ENCODE measurements around the gene FST. TPM values are rescaled to one million over a fixed set of nuclear protein-coding genes. Genes with fewer than 3 reads are reported as not detected.

FST gene
- total RNA-seq, 1 experiment from 2014 or later: 19.4 TPM

DNA sequence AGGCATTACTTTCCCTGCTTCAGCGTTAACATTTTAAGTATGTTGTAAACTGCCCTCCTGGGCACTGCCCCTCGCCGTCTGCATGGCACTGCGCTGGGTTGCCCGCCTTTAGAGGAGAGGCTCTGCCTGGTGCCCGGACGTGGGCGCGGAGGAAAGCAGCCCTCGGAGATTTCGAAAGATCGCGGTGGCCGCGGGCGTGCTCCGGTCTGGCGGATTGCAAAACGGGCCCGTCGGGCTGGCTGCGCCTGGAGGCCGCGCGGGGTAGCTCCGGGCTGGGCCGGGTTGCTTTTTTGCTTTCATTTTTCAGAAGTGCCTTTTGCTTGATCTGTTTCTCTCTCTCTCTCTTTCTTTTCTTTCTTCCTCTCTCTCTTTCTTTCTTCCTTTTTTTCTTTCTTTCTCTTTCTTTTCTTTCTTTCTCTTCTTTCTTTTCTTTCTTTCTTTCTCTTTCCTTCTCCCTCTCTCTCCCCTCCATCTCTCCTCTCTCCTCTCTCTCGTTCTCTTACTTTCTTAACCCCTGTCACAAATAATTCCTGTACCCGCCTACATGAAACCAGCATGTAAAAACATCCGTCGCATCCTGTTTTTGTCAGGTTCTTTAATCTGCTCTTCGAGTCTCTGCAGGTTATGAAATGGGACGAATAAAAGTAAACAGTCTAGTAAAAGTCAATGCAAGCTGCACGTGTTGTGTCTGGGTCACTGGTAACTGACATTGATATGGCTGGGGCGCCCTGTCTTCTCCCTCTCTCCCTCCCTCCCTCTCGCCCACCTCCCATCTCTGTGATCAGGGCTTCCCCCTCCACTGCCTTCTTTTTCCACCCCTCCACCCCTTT, 1.7 kb downstream of the FST start:
- CTCF ChIA-PET: interaction anchor here (0.5 to 1.1 kb wide), 5 partner anchors 220 to 1654 kb away, joined by 3 to 8 read pairs (median 3); no protein-coding TSS in a partner anchor
- peak overlapping the region; percentile 77 for H3K27ac Mint-ChIP-seq (ENCODE audit: unreplicated experiment)
- BruUV-seq (replicated peaks): no TSS peak
- TF ChIP-seq, protein P1, sequence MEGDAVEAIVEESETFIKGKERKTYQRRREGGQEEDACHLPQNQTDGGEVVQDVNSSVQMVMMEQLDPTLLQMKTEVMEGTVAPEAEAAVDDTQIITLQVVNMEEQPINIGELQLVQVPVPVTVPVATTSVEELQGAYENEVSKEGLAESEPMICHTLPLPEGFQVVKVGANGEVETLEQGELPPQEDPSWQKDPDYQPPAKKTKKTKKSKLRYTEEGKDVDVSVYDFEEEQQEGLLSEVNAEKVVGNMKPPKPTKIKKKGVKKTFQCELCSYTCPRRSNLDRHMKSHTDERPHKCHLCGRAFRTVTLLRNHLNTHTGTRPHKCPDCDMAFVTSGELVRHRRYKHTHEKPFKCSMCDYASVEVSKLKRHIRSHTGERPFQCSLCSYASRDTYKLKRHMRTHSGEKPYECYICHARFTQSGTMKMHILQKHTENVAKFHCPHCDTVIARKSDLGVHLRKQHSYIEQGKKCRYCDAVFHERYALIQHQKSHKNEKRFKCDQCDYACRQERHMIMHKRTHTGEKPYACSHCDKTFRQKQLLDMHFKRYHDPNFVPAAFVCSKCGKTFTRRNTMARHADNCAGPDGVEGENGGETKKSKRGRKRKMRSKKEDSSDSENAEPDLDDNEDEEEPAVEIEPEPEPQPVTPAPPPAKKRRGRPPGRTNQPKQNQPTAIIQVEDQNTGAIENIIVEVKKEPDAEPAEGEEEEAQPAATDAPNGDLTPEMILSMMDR (IDR thresholded peaks at IDR 0.05; ENCODE audit: unreplicated experiment): no peak
- DNase-seq: peak; percentile 80
- H3K9me3 Mint-ChIP-seq (ENCODE audit: low read depth, unreplicated experiment): no peaks in the 10 kb centered on the region
- intact Hi-C loops (cut with micrococcal nuclease; ENCODE audit: unreplicated experiment): no loop called here
- no peaks in the 10 kb centered on the region for H3K27me3 Mint-ChIP-seq (ENCODE audit: unreplicated experiment)
- H3K4me3 Mint-ChIP-seq (ENCODE audit: low read depth, unreplicated experiment): peak overlapping the region; percentile 78
- peaks cover 5% of the 10 kb centered on the region for H3K4me1 Mint-ChIP-seq (ENCODE audit: low read depth, unreplicated experiment)
- H3K36me3 Mint-ChIP-seq (ENCODE audit: insufficient read depth, unreplicated experiment): peaks cover 62% of the 10 kb centered on the region

DNA sequence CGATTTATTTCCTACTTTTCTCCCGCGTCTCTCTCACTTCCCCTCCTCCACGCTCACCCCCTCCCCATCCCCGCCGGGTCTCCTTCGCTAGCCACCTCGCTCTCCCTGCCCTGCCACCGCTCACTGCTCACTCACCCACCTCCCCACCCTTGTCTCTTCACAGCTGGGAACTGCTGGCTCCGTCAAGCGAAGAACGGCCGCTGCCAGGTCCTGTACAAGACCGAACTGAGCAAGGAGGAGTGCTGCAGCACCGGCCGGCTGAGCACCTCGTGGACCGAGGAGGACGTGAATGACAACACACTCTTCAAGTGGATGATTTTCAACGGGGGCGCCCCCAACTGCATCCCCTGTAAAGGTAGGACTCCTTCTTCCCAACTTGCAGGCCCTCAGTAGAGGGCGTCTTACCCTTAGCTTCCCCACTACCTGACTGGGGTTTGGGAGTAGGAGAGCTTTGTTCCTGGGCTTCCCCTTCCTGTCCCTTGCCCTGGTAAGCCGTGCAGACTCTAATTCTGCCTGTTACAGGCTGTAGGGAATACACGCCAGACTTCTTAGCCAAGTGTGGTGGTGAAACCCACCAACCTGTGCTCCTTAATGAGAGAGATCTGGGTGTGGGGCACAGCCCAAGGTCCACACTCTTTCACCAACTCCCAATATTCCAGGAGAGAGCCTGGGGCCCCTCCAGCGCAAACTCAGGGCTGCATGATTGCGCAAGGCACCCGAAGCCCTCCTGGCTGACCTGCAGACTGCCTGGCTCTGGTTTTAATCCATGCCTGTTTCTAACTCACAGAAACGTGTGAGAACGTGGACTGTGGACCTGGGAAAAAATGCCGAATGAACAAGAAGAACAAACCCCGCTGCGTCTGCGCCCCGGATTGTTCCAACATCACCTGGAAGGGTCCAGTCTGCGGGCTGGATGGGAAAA, 2.5 kb downstream of the FST start:
- Mint-ChIP-seq H3K9me3 (ENCODE audit: low read depth, unreplicated experiment) (no peaks in the 10 kb centered on the region), H3K36me3 (ENCODE audit: insufficient read depth, unreplicated experiment) (peaks cover 62% of the 10 kb centered on the region), H3K4me3 (ENCODE audit: low read depth, unreplicated experiment) (peak overlapping the region; percentile 78), H3K4me1 (ENCODE audit: low read depth, unreplicated experiment) (peaks cover 5% of the 10 kb centered on the region), H3K27me3 (ENCODE audit: unreplicated experiment) (no peaks in the 10 kb centered on the region), H3K27ac (ENCODE audit: unreplicated experiment) (peak overlapping the region; percentile 77)
- intact Hi-C loops (cut with micrococcal nuclease; ENCODE audit: unreplicated experiment): no loop called here
- CTCF ChIA-PET: interaction anchor here (0.6 to 1.1 kb wide), 3 partner anchors 221 to 746 kb away, joined by 3 to 8 read pairs (median 3); no protein-coding TSS in a partner anchor
- TF ChIP-seq, protein P1 (IDR thresholded peaks at IDR 0.05; ENCODE audit: unreplicated experiment): peak; percentile 34
- DNase-seq: peak; percentile 45
- BruUV-seq (replicated peaks): no TSS peak

DNA sequence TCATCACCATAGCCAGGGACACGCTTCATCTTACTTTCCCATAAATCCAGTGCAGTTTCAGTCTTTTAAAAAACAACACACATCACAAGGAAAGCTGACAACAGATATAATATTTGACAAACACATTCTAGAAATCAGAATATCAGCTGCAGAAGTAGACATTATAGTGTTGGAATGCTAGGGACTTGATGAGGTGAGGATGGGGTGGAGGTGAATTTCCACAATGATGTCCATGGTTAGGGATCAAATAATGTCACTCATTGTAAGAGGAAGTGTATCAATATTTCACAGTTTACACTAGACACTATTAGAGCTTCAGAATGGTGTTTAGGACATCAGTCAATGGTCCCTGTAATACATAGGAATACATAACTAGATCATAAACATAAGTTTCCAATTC, 7.0 kb downstream of the FST start:
- no TSS peak for BruUV-seq (replicated peaks)
- Mint-ChIP-seq H3K4me1 (ENCODE audit: low read depth, unreplicated experiment) (peaks cover 2% of the 10 kb centered on the region), H3K4me3 (ENCODE audit: low read depth, unreplicated experiment) (no peak overlapping the region), H3K9me3 (ENCODE audit: low read depth, unreplicated experiment) (no peaks in the 10 kb centered on the region), H3K27me3 (ENCODE audit: unreplicated experiment) (no peaks in the 10 kb centered on the region), H3K36me3 (ENCODE audit: insufficient read depth, unreplicated experiment) (peaks cover 21% of the 10 kb centered on the region), H3K27ac (ENCODE audit: unreplicated experiment) (no peak overlapping the region)
- intact Hi-C loops (cut with micrococcal nuclease; ENCODE audit: unreplicated experiment): no loop called here
- CTCF ChIA-PET: no interaction called here
- no peak for DNase-seq
- TF ChIP-seq, protein P1 (IDR thresholded peaks at IDR 0.05; ENCODE audit: unreplicated experiment): no peak

DNA sequence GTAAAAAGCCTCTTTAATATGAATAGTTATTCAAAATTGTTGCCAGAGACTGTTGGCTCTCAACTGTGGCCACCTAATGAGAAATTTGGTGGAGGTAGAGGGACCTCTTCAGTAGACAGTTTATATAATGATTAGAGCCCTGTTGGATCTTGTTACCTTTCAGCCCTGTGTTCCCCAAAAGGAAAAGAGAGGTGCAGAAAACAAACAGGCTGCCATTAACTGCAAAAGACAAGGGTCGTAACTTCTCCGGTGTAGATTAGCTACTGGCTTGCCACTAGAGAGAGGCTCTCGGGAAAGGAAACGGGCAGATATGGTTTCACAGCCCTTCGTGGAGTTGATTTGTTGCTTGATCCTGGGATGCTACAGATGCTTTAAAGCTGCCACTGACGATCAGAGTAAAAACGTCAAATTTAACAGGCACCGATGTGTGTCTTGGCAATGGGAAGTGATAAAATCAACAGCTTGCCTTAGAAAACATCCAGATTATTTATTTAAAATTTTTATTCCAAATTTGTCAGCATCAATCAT, 7.8 kb downstream of the FST start:
- TF ChIP-seq, protein P1 (IDR thresholded peaks at IDR 0.05; ENCODE audit: unreplicated experiment): no peak
- Mint-ChIP-seq H3K27ac (ENCODE audit: unreplicated experiment) (no peak overlapping the region), H3K4me1 (ENCODE audit: low read depth, unreplicated experiment) (no peaks in the 10 kb centered on the region), H3K27me3 (ENCODE audit: unreplicated experiment) (no peaks in the 10 kb centered on the region), H3K36me3 (ENCODE audit: insufficient read depth, unreplicated experiment) (peaks cover 13% of the 10 kb centered on the region), H3K9me3 (ENCODE audit: low read depth, unreplicated experiment) (peaks cover 2% of the 10 kb centered on the region), H3K4me3 (ENCODE audit: low read depth, unreplicated experiment) (no peak overlapping the region)
- no peak for DNase-seq
- CTCF ChIA-PET: no interaction called here
- intact Hi-C loops (cut with micrococcal nuclease; ENCODE audit: unreplicated experiment): no loop called here
- BruUV-seq (replicated peaks): no TSS peak
